Caco-2 (cell line): ENCODE results near the gene EXOSC5. TPM values are rescaled to one million over a fixed set of nuclear protein-coding genes. Genes with fewer than 3 reads are reported as not detected.
A peak's percentile ranks its signal among the peaks of the same experiment; 100 is the strongest.

Source experiments
- BruUV-seq: library from RNA; stranded (reverse); fragments of 400-500 nt; replicated peaks from 2 replicates; lab custom pipeline; 2021; lab: Mats Ljungman, UMichigan
- CTCF ChIA-PET: fragments of 300-600 bp; sonication (Branson Sonifier 250); formaldehyde crosslinking; loops from one replicate; lab custom pipeline; 2022; ENCODE audit warnings: antibody characterized with exemption; lab: Charles Lee
- POLR2A ChIA-PET: fragments of 300-600 bp; sonication (Branson Sonifier 250); formaldehyde crosslinking; loops from one replicate; lab custom pipeline; 2022; ENCODE audit warnings: antibody characterized with exemption; lab: Charles Lee
- DNase-seq, 2 experiments: peaks; one replicate each; pipeline versions ENCODE4 v3.0.0 to v3.0.0-alpha.2; 2020 to 2022
- H3K27me3 ChIP-seq: replicated peaks from 2 replicates; pipeline ENCODE4 v1.6.0; 2011; ENCODE audit warnings: low read length; ENCODE audit not compliant: control insufficient read depth, insufficient read depth
- H3K36me3 ChIP-seq: 2 replicates; pipeline ENCODE4 v1.5.1; 2011; ENCODE audit warnings: low read length; ENCODE audit not compliant: control insufficient read depth, insufficient read depth
- H3K4me1 ChIP-seq: fragments of 250-450 bp; sonication (Bioruptor Pico); 2 replicates; pipeline ENCODE4 v1.5.1; 2020; ENCODE audit warnings: mild to moderate bottlenecking
- H3K4me3 ChIP-seq: 2 replicates; pipeline ENCODE4 v1.5.1; 2011; ENCODE audit warnings: low read depth, mild to moderate bottlenecking, control low read depth, low read length
- H3K9me3 ChIP-seq: fragments of 250-450 bp; sonication (Bioruptor Pico); 2 replicates; pipeline ENCODE4 v1.5.1; 2020; ENCODE audit warnings: mild to moderate bottlenecking, moderate library complexity
- H3K27ac Mint-ChIP-seq: one replicate; pipeline ENCODE4 v1.8.0; 2022; ENCODE audit warnings: mixed read lengths; ENCODE audit not compliant: unreplicated experiment
- H3K27me3 Mint-ChIP-seq: one replicate; pipeline ENCODE4 v1.8.0; 2022; ENCODE audit warnings: mixed read lengths; ENCODE audit not compliant: insufficient read depth, unreplicated experiment
- H3K36me3 Mint-ChIP-seq: one replicate; pipeline ENCODE4 v1.8.0; 2022; ENCODE audit warnings: mild to moderate bottlenecking, mixed read lengths; ENCODE audit not compliant: insufficient read depth, unreplicated experiment
- H3K4me1 Mint-ChIP-seq: one replicate; pipeline ENCODE4 v1.8.0; 2022; ENCODE audit warnings: low read depth, mixed read lengths; ENCODE audit not compliant: unreplicated experiment
- H3K4me3 Mint-ChIP-seq: one replicate; pipeline ENCODE4 v1.8.0; 2022; ENCODE audit warnings: mild to moderate bottlenecking, moderate library complexity, mixed read lengths; ENCODE audit not compliant: unreplicated experiment
- H3K9me3 Mint-ChIP-seq: one replicate; pipeline ENCODE4 v1.8.0; 2022; ENCODE audit warnings: mixed read lengths; ENCODE audit not compliant: unreplicated experiment
- CTCF ChIP-seq, 2 experiments: fragments of 200-600 bp in 1 of 2; IDR thresholded peaks; 1 replicate in 1 of 2; 2 replicates in 1 of 2; pipeline versions ENCODE4 v1.5.1 to v1.8.0; 2011 to 2022; ENCODE audit warnings: antibody characterized with exemption in 1 of 2, control low read depth in 1 of 2, inconsistent platforms in 1 of 2, low read depth in 1 of 2, low read length in 1 of 2, mild to moderate bottlenecking in 1 of 2, moderate library complexity in 1 of 2; ENCODE audit not compliant: insufficient read depth in 1 of 2, severe bottlenecking in 1 of 2, unreplicated experiment in 1 of 2
- intact Hi-C: fragments of 100-400 bp; cut with micrococcal nuclease; formaldehyde crosslinking; loops from one replicate; pipeline ENCODE4 v1.10.0; 2022; ENCODE audit not compliant: unreplicated experiment
- total RNA-seq: library from RNA; stranded (reverse); gene quantifications from 2 replicates; pipeline ENCODE4 v1.2.3, GENCODE V29; 2022

EXOSC5 gene
- total RNA-seq, 1 experiment from 2014 or later, result 36.6 TPM

DNA sequence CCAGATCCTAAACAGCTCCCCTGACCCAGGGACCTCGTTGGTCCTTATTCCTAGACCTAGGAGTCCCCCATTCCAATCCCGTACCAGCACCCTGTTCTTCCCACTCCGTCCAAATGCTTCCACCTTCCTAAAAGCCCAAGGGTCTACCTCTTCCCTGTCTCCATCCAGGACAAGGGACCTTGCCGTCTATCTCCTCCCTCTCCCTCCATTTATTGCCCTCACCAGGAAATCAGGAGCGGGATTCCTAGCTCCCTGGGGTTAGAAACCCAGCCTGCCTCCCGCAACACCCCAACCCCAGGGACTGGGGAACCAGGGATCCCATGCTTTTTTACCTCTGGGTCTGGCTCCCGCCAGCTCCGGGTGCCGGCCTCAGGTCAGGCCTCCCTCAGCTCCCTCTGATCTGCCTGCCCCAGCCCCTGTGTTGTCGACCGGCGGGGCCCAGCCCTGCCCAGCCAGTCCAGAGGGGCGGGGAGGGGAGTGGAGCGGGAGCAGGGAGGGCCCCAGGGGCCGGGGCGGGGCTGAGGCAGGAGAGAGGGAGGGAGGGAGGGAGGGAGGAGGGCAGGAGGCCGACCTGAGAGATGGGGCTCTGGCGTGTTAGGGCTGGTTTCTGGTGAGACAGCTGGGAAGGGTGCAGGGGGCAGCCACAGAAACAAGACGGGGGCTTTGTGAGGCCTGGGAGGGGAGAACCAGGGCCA lies 29.9 kb upstream of the EXOSC5 start, which contains the start of gene B3GNT8:
Gene B3GNT8 (minus strand): TSS at position 423 of the 695 bp plus-strand sequence. CDS start 596 bp downstream, outside the sequence.
- Mint-ChIP-seq H3K9me3 (no peaks in the 10 kb centered on the region), H3K4me3 (peak within 1 kb of the TSS; percentile 72), H3K36me3 (peaks cover 25% of the 10 kb centered on the region), H3K27ac (peak within 1 kb of the TSS; percentile 81), H3K4me1 (peaks cover 19% of the 10 kb centered on the region), H3K27me3 (no peaks in the 10 kb centered on the region)
- ChIA-PET CTCF (interaction anchor here (0.6 to 1.1 kb wide), 7 partner anchors 9 to 1807 kb away, joined by 3 to 7 read pairs (median 4); partner anchors contain the start of gene DMAC2), POLR2A (interaction anchor here (0.7 to 1.9 kb wide), 2 partner anchors 13 to 780 kb away, joined by 10 to 29 read pairs; partner anchors contain the start of gene DMAC2)
- BruUV-seq, result TSS peak; percentile 35
- peaks cover 13% of the 10 kb centered on the region; the same call in 1 of the 2 replicates for H3K4me1 ChIP-seq
- no peaks in the 10 kb centered on the region for H3K27me3 ChIP-seq
- peak; percentile 88 for DNase-seq
- no peak for TF ChIP-seq CTCF (IDR thresholded peaks at IDR 0.05; ENCODE audit: insufficient read depth in 1 of 2, low read depth in 1 of 2, low read length in 1 of 2, severe bottlenecking in 1 of 2, unreplicated experiment in 1 of 2)
- intact Hi-C loops, result loop anchor here (1.0 kb wide), 2 partner anchors 18 to 30 kb away; partner anchors contain the start of genes BCKDHA and EXOSC5
- H3K36me3 ChIP-seq, result peaks cover 1% of the 10 kb centered on the region
- peak within 1 kb of the TSS; percentile 47 for H3K4me3 ChIP-seq
- no peaks in the 10 kb centered on the region for H3K9me3 ChIP-seq

DNA sequence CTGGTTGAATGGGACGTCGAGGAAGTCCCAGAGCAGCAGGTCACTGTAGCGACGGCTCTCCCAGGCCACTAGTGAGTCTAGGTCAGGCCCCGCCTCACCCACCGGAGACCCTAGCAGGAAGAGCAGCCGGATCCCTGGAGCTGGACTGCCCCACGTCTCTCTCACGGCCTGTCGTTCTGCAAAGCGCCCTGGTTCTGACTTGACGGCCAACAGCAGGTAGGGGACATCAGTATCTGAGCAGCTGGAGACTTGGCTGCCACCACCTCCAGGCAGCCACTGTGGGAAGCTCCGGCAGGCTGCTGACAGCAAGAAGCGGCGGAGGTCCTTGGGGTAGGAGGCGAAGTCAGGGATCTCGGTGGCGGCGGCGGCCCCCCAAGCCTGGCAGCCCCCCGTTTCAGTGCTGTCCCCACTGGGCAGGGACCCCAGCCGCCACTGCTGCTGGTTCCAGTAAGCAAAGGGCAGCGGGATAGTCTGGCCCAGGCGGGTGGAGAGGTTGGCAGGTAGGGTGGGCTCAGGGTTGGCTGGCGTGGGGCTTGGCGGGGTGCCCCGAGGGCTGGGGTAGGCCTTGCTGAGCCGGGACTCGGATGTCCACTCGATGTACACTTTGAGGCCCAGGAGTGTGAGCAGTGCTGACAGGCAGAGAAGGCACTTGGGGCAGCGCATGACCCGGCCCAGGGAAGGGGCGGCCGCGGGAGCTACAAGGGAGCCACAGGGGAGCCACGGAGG lies 29.1 kb upstream of the EXOSC5 start:
- H3K9me3 ChIP-seq, result no peaks in the 10 kb centered on the region
- peaks cover 1% of the 10 kb centered on the region for H3K36me3 ChIP-seq
- TF ChIP-seq CTCF (IDR thresholded peaks at IDR 0.05; ENCODE audit: insufficient read depth in 1 of 2, low read depth in 1 of 2, low read length in 1 of 2, severe bottlenecking in 1 of 2, unreplicated experiment in 1 of 2), result no peak
- H3K36me3 Mint-ChIP-seq, result peaks cover 21% of the 10 kb centered on the region
- peak overlapping the region; percentile 81 for H3K27ac Mint-ChIP-seq
- BruUV-seq, result no TSS peak
- no peaks in the 10 kb centered on the region for H3K27me3 Mint-ChIP-seq
- H3K4me3 Mint-ChIP-seq, result peak overlapping the region; percentile 72
- H3K27me3 ChIP-seq, result no peaks in the 10 kb centered on the region
- ChIA-PET CTCF (interaction anchor here (0.6 to 1.1 kb wide), 5 partner anchors 10 to 1806 kb away, joined by 3 to 5 read pairs (median 4); partner anchors contain the start of gene DMAC2), POLR2A (interaction anchor here (1.9 kb wide), 1 partner anchor 13 kb away, joined by 29 read pairs; the partner anchor contains the start of gene DMAC2)
- intact Hi-C loops, result no loop called here
- peaks cover 13% of the 10 kb centered on the region; the same call in 1 of the 2 replicates for H3K4me1 ChIP-seq
- no peaks in the 10 kb centered on the region for H3K9me3 Mint-ChIP-seq
- H3K4me3 ChIP-seq, result peak overlapping the region; percentile 47
- H3K4me1 Mint-ChIP-seq, result peaks cover 19% of the 10 kb centered on the region
- no peak for DNase-seq
